Fibroblast of peridontal ligament (primary cell): ENCODE measurements around the gene CLSTN1.

ENCODE experiments used
- DNase-seq: peaks from one replicate; pipeline ENCODE4 v3.0.0-alpha.2; 2010; ENCODE audit errors: extremely low read depth

The CLSTN1 gene

GRCh38 chr1:9850442-9851162 lies 26.8 kb upstream of the CLSTN1 start:
- no peak for DNase-seq

DNA sequence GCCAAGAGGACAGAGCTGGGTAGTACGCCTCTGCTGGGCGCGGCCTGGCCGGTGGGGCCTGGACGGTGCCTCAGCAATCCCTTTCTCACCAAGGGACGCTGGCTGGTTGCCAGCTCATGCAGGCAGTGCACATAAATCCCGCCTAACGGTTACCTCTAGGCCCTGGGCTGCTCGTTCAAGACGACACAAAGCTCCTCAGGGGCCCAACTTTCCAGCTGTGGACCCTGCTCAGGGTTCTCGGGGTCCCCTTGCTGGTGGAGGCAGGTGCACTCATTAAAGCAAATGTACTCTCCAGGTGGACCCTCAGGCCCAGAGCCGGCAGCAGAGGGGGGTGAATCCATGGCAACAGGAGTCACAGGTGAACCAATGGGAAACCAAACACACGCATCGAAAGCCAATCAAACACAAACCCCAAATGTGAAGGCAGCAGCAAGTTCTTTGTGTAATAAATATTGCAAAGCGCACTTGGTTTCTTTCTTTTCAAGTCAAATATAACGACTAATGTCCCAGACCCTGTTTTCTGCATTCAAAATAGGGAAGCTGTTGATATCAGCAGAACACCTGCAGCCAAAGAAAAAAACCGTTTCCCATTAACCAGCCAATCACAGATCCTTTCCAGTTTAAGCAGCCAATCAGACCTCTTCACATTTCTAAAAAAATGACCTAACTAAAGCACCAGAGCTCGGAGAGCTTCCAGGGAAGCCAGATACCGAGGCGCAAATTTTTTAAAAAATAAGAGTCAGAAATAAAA lies 26.1 kb upstream of the CLSTN1 start:
- no peak for DNase-seq

GRCh38 chr1:9848022-9848421 lies 24.3 kb upstream of the CLSTN1 start:
- DNase-seq, result no peak

DNA sequence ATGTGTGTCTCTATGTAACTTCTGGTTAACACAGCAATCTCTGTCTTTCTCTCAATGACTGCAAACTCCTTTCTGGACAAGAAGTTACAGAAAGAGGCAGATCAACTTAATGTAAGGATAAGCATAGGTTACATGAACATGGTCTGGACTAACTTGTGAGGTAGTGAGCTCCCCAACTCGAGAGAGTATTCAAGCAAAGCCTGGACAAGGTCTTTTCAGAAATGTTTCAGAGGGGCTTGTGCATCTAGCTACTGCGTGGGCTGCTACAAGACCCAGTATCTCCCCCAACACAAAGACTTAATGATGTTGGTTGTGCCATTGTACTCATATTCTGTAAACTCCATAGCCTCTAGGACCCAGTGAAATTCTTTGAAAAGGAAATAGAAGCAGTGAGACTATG lies 23.5 kb upstream of the CLSTN1 start:
- no peak for DNase-seq

GRCh38 chr1:9846611-9847171 lies 22.9 kb upstream of the CLSTN1 start:
- DNase-seq, result no peak

DNA sequence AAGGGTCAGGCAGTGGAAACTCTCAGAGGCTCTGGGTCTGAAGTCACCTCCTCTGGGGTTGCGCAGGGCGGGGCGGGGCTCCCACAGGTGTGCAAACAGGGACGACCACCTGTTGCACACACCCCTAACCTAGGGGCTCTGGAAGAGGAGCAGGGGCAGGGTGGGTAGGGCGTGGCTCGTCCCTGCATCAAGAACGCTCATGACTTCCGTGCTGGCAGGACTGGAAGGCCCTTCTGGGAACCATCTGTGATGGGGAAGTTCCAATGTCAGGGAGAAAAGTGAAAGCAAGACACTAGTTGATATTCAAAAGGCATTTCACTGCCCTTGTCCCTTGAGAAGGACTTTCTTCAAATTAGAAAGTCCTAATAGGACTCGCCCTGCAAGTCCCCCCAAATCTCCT lies 22.1 kb upstream of the CLSTN1 start:
- DNase-seq, result no peak

GRCh38 chr1:9844756-9845155 lies 21.0 kb upstream of the CLSTN1 start:
- no peak for DNase-seq

DNA sequence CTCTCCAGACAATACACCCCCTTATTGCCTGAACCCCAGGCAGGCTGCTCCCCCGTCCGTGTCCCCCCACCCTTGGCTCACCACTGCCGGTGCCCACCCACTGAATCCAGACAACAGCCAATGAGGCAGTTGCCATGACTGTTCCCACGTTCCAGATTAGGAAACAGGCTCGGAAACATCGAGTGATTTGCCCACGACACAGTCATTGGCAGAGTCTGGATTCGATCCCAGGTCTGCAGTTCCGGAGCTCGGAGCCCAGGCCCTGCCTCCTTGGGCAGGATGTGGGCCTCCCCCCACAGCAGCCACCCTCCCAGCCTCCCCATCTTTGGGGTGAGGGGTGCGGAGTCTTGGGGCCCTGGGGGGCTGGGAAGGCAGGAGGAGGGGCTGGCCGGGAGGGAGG lies 20.3 kb upstream of the CLSTN1 start:
- peak; percentile 29 for DNase-seq

GRCh38 chr1:9843576-9843945 lies 19.8 kb upstream of the CLSTN1 start:
- DNase-seq, result no peak

- DNase-seq, result no peak
These were observed 19.2 kb upstream of the CLSTN1 start for GRCh38 chr1:9842781-9843575.

DNA sequence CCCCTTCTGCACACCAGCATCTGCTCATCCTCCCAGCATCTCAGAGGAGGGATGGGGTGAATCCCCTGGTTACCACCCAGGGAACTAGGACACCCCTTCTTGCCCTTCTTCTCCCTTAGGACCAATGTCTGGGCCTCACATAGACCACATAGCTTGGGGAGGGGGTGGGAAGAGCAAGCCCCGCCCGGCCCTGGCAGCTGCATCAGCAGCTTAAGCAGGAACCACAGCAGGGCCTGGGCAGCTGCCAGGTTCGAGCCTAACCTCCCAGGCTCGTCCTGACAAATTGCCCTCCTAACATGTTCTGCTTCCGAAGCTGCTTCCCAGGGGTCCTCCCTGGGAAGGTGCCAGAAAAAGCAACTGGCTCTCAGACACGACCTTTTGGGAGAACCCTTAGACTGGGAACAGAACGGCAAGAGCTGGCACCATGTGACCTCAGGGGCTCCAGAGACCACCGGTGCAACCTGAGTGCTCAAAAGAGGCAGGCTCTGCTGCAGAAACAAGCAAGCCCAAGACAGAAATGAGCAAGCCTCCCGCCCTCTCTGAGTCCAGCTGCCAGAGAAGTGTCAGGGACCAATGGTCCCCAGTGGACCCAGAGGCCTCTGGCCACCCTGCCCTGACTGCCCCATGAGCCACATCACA lies 18.4 kb upstream of the CLSTN1 start:
- DNase-seq, result peak; percentile 42

- DNase-seq, result no peak
These were observed 17.7 kb upstream of the CLSTN1 start for GRCh38 chr1:9841460-9841859.

GRCh38 chr1:9840176-9840575 lies 16.4 kb upstream of the CLSTN1 start:
- no peak for DNase-seq

DNA sequence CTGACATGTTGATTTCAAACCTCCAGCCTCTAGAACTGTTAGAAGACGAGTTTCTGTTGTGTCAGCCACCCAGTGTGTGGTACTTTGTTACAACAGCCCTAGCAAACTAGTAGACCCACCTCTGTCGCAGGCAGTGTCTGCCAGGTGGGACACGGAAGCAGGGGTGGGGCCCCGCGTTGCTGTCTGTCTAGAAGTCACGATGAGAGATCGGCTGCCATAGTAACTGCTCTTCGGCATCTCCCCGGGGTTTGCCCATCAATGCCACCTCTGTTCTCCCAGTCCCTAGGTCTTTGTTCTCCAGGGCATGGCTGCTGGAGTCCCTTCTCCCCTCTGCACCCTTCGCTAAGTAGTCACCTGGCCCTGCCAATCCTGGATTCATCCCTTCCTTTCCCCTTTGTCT lies 15.2 kb upstream of the CLSTN1 start:
- no peak for DNase-seq

GRCh38 chr1:9836632-9836960 lies 12.8 kb upstream of the CLSTN1 start:
- no peak for DNase-seq

DNA sequence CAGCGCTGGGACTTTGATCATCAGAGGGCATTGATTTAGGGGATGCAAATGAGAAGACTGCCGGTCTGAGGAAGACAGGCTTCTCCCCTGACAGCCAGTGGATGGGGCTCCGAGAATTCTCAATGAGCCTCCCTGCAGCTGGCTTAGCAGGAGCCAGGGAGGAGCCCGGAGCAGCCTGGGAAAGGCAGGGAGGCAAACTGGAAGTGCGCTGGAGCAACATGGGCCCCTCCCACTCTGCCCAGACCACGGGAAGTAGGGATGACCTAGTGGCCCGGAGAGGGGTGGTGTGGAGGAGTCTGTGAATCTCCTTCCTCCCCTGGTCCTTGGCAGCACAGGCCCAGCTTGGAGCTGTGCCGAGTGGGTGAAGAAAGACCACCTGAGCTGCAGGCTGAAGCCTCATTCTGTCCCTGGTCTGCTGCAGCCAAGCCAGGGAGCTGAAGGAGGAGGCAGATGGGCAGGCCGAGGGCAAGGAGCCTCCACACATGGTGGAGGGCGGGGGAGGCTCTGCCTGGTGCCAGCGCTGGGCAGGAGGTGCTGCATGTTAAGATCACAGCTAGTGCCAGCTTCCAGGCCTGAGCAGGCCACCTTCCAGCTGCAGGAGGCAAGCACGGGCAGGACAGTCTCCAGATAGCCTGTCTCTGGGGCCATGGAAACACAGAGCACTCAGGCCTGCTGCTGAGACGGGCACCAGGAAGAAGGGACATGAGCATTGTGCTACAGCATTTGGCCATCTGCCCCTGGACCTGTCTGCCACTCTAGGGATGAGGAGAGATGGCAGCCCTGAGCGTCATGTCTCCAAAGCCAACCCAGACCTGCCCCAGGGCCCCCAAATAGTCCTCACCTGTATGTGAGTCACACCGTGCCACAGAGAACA lies 12.2 kb upstream of the CLSTN1 start:
- DNase-seq, result peak; percentile 35

GRCh38 chr1:9835404-9835757 lies 11.6 kb upstream of the CLSTN1 start:
- DNase-seq, result no peak

- DNase-seq, result no peak
These were observed 9.9 kb upstream of the CLSTN1 start for GRCh38 chr1:9833632-9834031.

DNA sequence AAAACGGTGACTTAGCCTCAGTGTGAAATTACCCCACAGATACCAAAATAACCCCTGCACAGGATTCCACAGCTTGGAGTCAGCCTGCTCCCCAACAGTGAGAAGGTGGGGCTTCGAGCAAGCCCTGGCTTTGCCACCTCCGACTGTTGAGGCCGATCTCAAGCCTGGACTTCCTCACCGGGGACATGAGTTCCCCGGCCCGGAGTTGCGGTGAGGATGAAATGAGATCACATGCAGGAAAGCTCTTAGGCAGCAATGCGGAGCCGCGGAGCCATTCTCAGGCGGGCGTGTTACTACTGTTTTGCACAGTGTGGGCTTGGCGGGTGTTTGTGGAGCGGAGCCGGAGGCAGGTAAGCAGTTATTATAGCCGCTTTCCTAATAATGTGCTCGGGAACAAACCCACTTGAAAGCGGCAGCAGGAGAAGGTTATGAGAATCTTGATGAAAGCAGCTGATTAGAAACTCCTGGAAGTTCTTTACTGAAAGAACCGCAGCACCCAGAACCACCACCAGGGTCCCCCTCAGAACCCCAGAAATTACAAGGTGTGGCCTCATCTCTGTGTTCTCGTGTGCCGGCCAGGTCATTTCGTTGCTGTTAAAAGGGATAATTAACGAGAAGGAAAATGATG lies 3.9 kb upstream of the CLSTN1 start:
- peak; percentile 76 for DNase-seq

GRCh38 chr1:9826616-9827015 lies 2.9 kb upstream of the CLSTN1 start:
- no peak for DNase-seq

DNA sequence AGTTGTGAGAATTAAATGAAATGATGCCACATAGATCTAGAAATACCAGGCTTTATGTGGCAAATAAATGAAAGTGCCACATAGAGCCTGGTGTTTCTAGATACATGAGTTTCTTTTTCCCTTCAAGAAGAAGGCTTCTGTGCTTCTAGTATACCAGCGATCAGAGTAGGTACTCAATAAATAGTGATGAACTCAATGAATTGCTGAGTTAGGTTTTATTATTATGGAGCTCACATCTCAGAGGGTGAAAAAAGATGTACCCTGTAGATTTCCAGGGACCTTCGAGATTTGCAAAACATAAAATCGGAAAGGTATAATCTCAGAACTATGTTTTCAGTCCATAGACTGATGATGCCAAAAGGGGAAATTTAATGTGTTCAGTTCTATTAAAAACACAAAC lies 2.3 kb upstream of the CLSTN1 start:
- DNase-seq, result no peak
